Epithelial cell of proximal tubule (primary cell): ENCODE measurements around the gene PCK2. TPM values are rescaled to one million over a fixed set of nuclear protein-coding genes. Genes with fewer than 3 reads are reported as not detected.
A peak's percentile ranks its signal among the peaks of the same experiment; 100 is the strongest.

Experiments
- DNase-seq: peaks from one replicate; pipeline ENCODE4 v3.0.0-alpha.2; 2011; ENCODE audit warnings: low read depth
- H3K4me3 ChIP-seq: 2 replicates; pipeline ENCODE4 v1.5.1; 2011; ENCODE audit warnings: low read depth, mild to moderate bottlenecking, low read length
- CTCF ChIP-seq: conservative IDR thresholded peaks from 2 replicates; pipeline ENCODE4 v1.5.1; 2012; ENCODE audit warnings: low read depth, mild to moderate bottlenecking, low read length
- total RNA-seq: library from RNA; depleted of rRNA; stranded (reverse); fragments of >200 nt; gene quantifications from 2 replicates; pipeline ENCODE4 v1.2.3, GENCODE V29; 2015

Gene PCK2
- total RNA-seq, 1 donor from 2014 or later, result 40.0 TPM

- H3K4me3 ChIP-seq, result no peak overlapping the region
- peak; percentile 87 for TF ChIP-seq CTCF
- DNase-seq, result peak; percentile 10
Measured at GRCh38 chr14:24058260-24058950, 35.7 kb upstream of the PCK2 start.

- DNase-seq, result no peak
- no peak for TF ChIP-seq CTCF
- no peak overlapping the region for H3K4me3 ChIP-seq
Measured at GRCh38 chr14:24058951-24059475, 35.1 kb upstream of the PCK2 start.

- no peak for DNase-seq
- no peak for TF ChIP-seq CTCF
- no peak overlapping the region for H3K4me3 ChIP-seq
Measured at GRCh38 chr14:24059841-24060388, 34.2 kb upstream of the PCK2 start.

- no peak overlapping the region for H3K4me3 ChIP-seq
- TF ChIP-seq CTCF, result no peak
- no peak for DNase-seq
Measured at GRCh38 chr14:24060443-24060842, 33.7 kb upstream of the PCK2 start.

- no peak for DNase-seq
- no peak for TF ChIP-seq CTCF
- H3K4me3 ChIP-seq, result no peak overlapping the region
Measured at GRCh38 chr14:24060984-24061913, 32.9 kb upstream of the PCK2 start.

- TF ChIP-seq CTCF, result no peak
- DNase-seq, result no peak
- no peak overlapping the region for H3K4me3 ChIP-seq
Measured at GRCh38 chr14:24062216-24062980, 31.7 kb upstream of the PCK2 start.
